ENCODE results near the gene ADSS2.
"Not testable (repeated sequence)": the region's sequence is repeated elsewhere in the genome, so short reads cannot be mapped to it uniquely, and the experiment has no call there.

The ADSS2 gene

GRCh38 chr1:244394826-244395765, 56.6 kb downstream of the ADSS2 start:
- no peak for DNase-seq

- no peak for DNase-seq
Observed at GRCh38 chr1:244394346-244394745, 57.4 kb downstream of the ADSS2 start.

GRCh38 chr1:244393604-244394176, 58.0 kb downstream of the ADSS2 start:
- DNase-seq, result no peak

GRCh38 chr1:244391761-244392160, 59.9 kb downstream of the ADSS2 start:
- DNase-seq, result no peak

GRCh38 chr1:244388961-244389360, 62.7 kb downstream of the ADSS2 start:
- no peak for DNase-seq

GRCh38 chr1:244387415-244387814, 64.3 kb downstream of the ADSS2 start:
- DNase-seq, result no peak

GRCh38 chr1:244386595-244386994, 65.1 kb downstream of the ADSS2 start:
- no peak for DNase-seq

- no peak for DNase-seq
Observed at GRCh38 chr1:244384066-244384465, 67.6 kb downstream of the ADSS2 start.

- DNase-seq, result no peak
Observed at GRCh38 chr1:244383278-244383884, 68.3 kb downstream of the ADSS2 start.

GRCh38 chr1:244381878-244382565, 69.7 kb downstream of the ADSS2 start:
- no peak for DNase-seq

- no peak for DNase-seq
Observed at GRCh38 chr1:244376126-244376525, 75.6 kb downstream of the ADSS2 start.

GRCh38 chr1:244375051-244375450, 76.7 kb downstream of the ADSS2 start:
- DNase-seq, result no peak

GRCh38 chr1:244374484-244374883, 77.2 kb downstream of the ADSS2 start:
- DNase-seq, result not testable (repeated sequence)

GRCh38 chr1:244371242-244372141, 80.2 kb downstream of the ADSS2 start:
- no peak for DNase-seq

- DNase-seq, result no peak
Observed at GRCh38 chr1:244370060-244370637, 81.6 kb downstream of the ADSS2 start.

GRCh38 chr1:244369256-244370057, 82.3 kb downstream of the ADSS2 start:
- DNase-seq, result no peak

GRCh38 chr1:244368279-244368678, 83.4 kb downstream of the ADSS2 start:
- no peak for DNase-seq

GRCh38 chr1:244367399-244368114, 84.2 kb downstream of the ADSS2 start:
- DNase-seq, result no peak

- no peak for DNase-seq
Observed at GRCh38 chr1:244365809-244366208, 85.9 kb downstream of the ADSS2 start.

- DNase-seq, result not testable (repeated sequence)
Observed at GRCh38 chr1:244365262-244365661, 86.4 kb downstream of the ADSS2 start.
